ENCODE results near the gene CENPU. TPM values are rescaled to one million over a fixed set of nuclear protein-coding genes. Genes with fewer than 3 reads are reported as not detected.
"Not testable (repeated sequence)": the region's sequence is repeated elsewhere in the genome, so short reads cannot be mapped to it uniquely, and the experiment has no call there.

The CENPU gene
- total RNA-seq, 1 experiment from 2014 or later: 42.5 TPM

- DNase-seq (ENCODE audit: low spot score): no peak
Measured at GRCh38 chr4:184668511-184669114, 65.3 kb downstream of the CENPU start.

- no peak for DNase-seq (ENCODE audit: low spot score)
Measured at GRCh38 chr4:184668096-184668495, 65.8 kb downstream of the CENPU start.

- DNase-seq (ENCODE audit: low spot score): no peak
Measured at GRCh38 chr4:184666670-184667069, 67.2 kb downstream of the CENPU start.

GRCh38 chr4:184664445-184665210, 69.3 kb downstream of the CENPU start:
- no peak for DNase-seq (ENCODE audit: low spot score)

- no peak for DNase-seq (ENCODE audit: low spot score)
Measured at GRCh38 chr4:184662236-184662635, 71.7 kb downstream of the CENPU start.

GRCh38 chr4:184660978-184661377, 72.9 kb downstream of the CENPU start:
- no peak for DNase-seq (ENCODE audit: low spot score)

GRCh38 chr4:184657820-184658219, 76.1 kb downstream of the CENPU start:
- DNase-seq (ENCODE audit: low spot score): not testable (repeated sequence)

GRCh38 chr4:184657144-184657543, 76.8 kb downstream of the CENPU start:
- DNase-seq (ENCODE audit: low spot score): no peak

- no peak for DNase-seq (ENCODE audit: low spot score)
Measured at GRCh38 chr4:184655889-184656869, 77.7 kb downstream of the CENPU start.

- DNase-seq (ENCODE audit: low spot score): no peak
Measured at GRCh38 chr4:184653650-184654049, 80.2 kb downstream of the CENPU start.

GRCh38 chr4:184652681-184653080, 81.2 kb downstream of the CENPU start:
- DNase-seq (ENCODE audit: low spot score): not testable (repeated sequence)

GRCh38 chr4:184651899-184652298, 82.0 kb downstream of the CENPU start:
- no peak for DNase-seq (ENCODE audit: low spot score)

GRCh38 chr4:184649971-184650855, 83.7 kb downstream of the CENPU start:
- no peak for DNase-seq (ENCODE audit: low spot score)

GRCh38 chr4:184649026-184649970, 84.6 kb downstream of the CENPU start, which contains the start of the genes CASP3 and PRIMPOL:
TSS of gene CASP3 (minus strand) at chr4:184649447. CDS start at chr4:184638453, 10,994 bp downstream.
TSS of gene PRIMPOL (plus strand) at chr4:184649738. CDS start at chr4:184657141, 7,403 bp downstream.
- peak; percentile 84 for DNase-seq (ENCODE audit: low spot score)

- DNase-seq (ENCODE audit: low spot score): peak; percentile 40
Measured at GRCh38 chr4:184648313-184649025, 85.4 kb downstream of the CENPU start.

- DNase-seq (ENCODE audit: low spot score): no peak
Measured at GRCh38 chr4:184648054-184648312, 85.9 kb downstream of the CENPU start.

GRCh38 chr4:184647266-184648053, 86.4 kb downstream of the CENPU start:
- DNase-seq (ENCODE audit: low spot score): no peak

GRCh38 chr4:184645904-184646610, 87.8 kb downstream of the CENPU start:
- DNase-seq (ENCODE audit: low spot score): no peak

All from H4 (cell line).